K562 (cell line): ENCODE results near the gene ASIC1. TPM values are rescaled to one million over a fixed set of nuclear protein-coding genes. Genes with fewer than 3 reads are reported as not detected.

Source experiments
- CCNT2 ChIP-seq: IDR thresholded peaks from 2 replicates; pipeline ENCODE4 v1.6.1; 2011; ENCODE audit warnings: borderline replicate concordance, low read depth, mild to moderate bottlenecking, moderate library complexity, mixed read lengths, low read length; ENCODE audit not compliant: insufficient read length; ENCODE audit errors: extremely low read depth
- EWSR1 ChIP-seq: fragments of 450-650 bp; IDR thresholded peaks from 2 replicates; pipeline ENCODE4 v1.6.1; 2018; ENCODE audit warnings: borderline replicate concordance, mild to moderate bottlenecking, low read depth, moderate library complexity; ENCODE audit not compliant: partially characterized antibody
- KHSRP ChIP-seq: fragments of 450-650 bp; IDR thresholded peaks from 2 replicates; pipeline ENCODE4 v1.6.1; 2017
- KLF6 ChIP-seq: fragments of 250-450 bp; sonication (Bioruptor Pico); IDR thresholded peaks from 2 replicates; pipeline ENCODE4 v1.4.0; 2020; ENCODE audit warnings: mild to moderate bottlenecking, moderate library complexity, borderline replicate concordance
- MEF2D ChIP-seq: conservative IDR thresholded peaks from 2 replicates; pipeline ENCODE4 v1.6.1; 2016; ENCODE audit warnings: low read depth, missing genetic modification characterization, missing compliant biosample characterization
- NCOA2 ChIP-seq, 2 experiments: fragments of 450-650 bp; IDR thresholded peaks; 2 replicates each; pipeline ENCODE4 v1.6.1; 2018; ENCODE audit warnings: mild to moderate bottlenecking in 2 of 2, moderate library complexity in 1 of 2; ENCODE audit not compliant: partially characterized antibody in 2 of 2
- POLR2B ChIP-seq: fragments of 450-650 bp; IDR thresholded peaks from 2 replicates; pipeline ENCODE4 v1.6.1; 2018; ENCODE audit warnings: low read depth; ENCODE audit not compliant: partially characterized antibody
- SMARCE1 ChIP-seq: fragments of 450-650 bp; IDR thresholded peaks from 2 replicates; pipeline ENCODE4 v1.7.1; 2016; ENCODE audit warnings: mild to moderate bottlenecking
- TGIF2 ChIP-seq: sonication (generic); formaldehyde crosslinking; IDR thresholded peaks from 2 replicates; pipeline ENCODE4 v1.8.1; 2022; ENCODE audit warnings: mild to moderate bottlenecking, missing genetic modification reagents, moderate library complexity
- TRIM28 ChIP-seq: fragments of 450-650 bp; IDR thresholded peaks from 2 replicates; pipeline ENCODE4 v1.6.1; 2017
- ZFP36 ChIP-seq: fragments of 150-350 bp; IDR thresholded peaks from 2 replicates; pipeline ENCODE4 v1.6.1; 2018; ENCODE audit warnings: low read length, low read depth; ENCODE audit not compliant: partially characterized antibody
- ZNF224 ChIP-seq: sonication (generic); formaldehyde crosslinking; IDR thresholded peaks from 2 replicates; pipeline ENCODE4 v1.8.0; 2022; ENCODE audit warnings: mild to moderate bottlenecking, missing genetic modification reagents
- ZNF766 ChIP-seq: fragments of 200-800 bp; sonication (Bioruptor generic); conservative IDR thresholded peaks from 2 replicates; pipeline ENCODE4 v1.6.1; 2016; ENCODE audit warnings: missing genetic modification characterization, missing compliant biosample characterization
- ZNF830 ChIP-seq: fragments of 250-450 bp; sonication (Bioruptor Pico); IDR thresholded peaks from 2 replicates; pipeline ENCODE4 v1.5.0; 2021; ENCODE audit warnings: mild to moderate bottlenecking
- polyA plus RNA-seq, 8 experiments: library from polyadenylated mRNA; depleted of rRNA in 4 of 8; stranded (reverse) in 5 of 8; unstranded in 3 of 8; fragments of >200 nt; fragmentation: Nextera tagmentation in 2 of 8; fragmentation: Illumina TruSeq in 1 of 8; extraction: Ambion mirVana in 2 of 8; extraction: Trizol in 1 of 8; gene quantifications; 2 replicates each; pipeline versions ENCODE4 v1.2.1 to v1.2.3, GENCODE V29; 2011 to 2014; ENCODE audit warnings: inconsistent platforms in 1 of 8, missing spikeins in 1 of 8
- total RNA-seq, 7 experiments: library from RNA; depleted of rRNA in 6 of 7; stranded (reverse); fragments of >200 nt in 6 of 7; fragmentation: Illumina TruSeq in 2 of 7; extraction: Trizol in 2 of 7; gene quantifications; 2 replicates each; pipeline versions ENCODE4 v1.2.1 to v1.2.3, GENCODE V29; 2011 to 2021; ENCODE audit warnings: low replicate concordance in 1 of 7
- TF ChIP-seq, protein P1 (sequence below): fragments of 450-650 bp; formaldehyde crosslinking; IDR thresholded peaks from 2 replicates; pipeline ENCODE4 v1.4.0; 2022; ENCODE audit warnings: missing genetic modification characterization
- TF ChIP-seq, protein P2 (sequence below), 2 experiments: fragments of 200-800 bp in 1 of 2; sonication (Bioruptor generic) in 1 of 2; sonication (generic) in 1 of 2; formaldehyde crosslinking in 1 of 2; IDR thresholded peaks in 1 of 2; conservative IDR thresholded peaks in 1 of 2; 2 replicates each; pipeline versions ENCODE4 v1.5.0 to v1.6.1; 2016 to 2020; ENCODE audit warnings: missing compliant biosample characterization in 1 of 2, missing genetic modification characterization in 1 of 2, missing genetic modification reagents in 1 of 2
- TF ChIP-seq, protein P3 (sequence below): fragments of 250-450 bp; sonication (Bioruptor Pico); IDR thresholded peaks from 2 replicates; pipeline ENCODE4 v1.4.0; 2020
- TF ChIP-seq, protein P4 (sequence below): sonication (generic); formaldehyde crosslinking; IDR thresholded peaks from 2 replicates; pipeline ENCODE4 v1.8.0; 2023; ENCODE audit warnings: mild to moderate bottlenecking, missing genetic modification reagents
- TF ChIP-seq, protein P5 (sequence below): sonication (generic); formaldehyde crosslinking; IDR thresholded peaks from 2 replicates; pipeline ENCODE4 v1.8.0; 2022; ENCODE audit warnings: mild to moderate bottlenecking, missing genetic modification reagents
- TF ChIP-seq, protein P6 (sequence below): fragments of 250-450 bp; sonication (Bioruptor Pico); IDR thresholded peaks from 2 replicates; pipeline ENCODE4 v1.8.0; 2022; ENCODE audit warnings: inconsistent platforms

ASIC1 gene
- total and polyA plus RNA-seq, 9 of the 15 experiments (the other 6 are each of a cell fraction or from before 2014, with no cell fraction given), result 0.01 to 1.7 (median 0.45) TPM

DNA sequence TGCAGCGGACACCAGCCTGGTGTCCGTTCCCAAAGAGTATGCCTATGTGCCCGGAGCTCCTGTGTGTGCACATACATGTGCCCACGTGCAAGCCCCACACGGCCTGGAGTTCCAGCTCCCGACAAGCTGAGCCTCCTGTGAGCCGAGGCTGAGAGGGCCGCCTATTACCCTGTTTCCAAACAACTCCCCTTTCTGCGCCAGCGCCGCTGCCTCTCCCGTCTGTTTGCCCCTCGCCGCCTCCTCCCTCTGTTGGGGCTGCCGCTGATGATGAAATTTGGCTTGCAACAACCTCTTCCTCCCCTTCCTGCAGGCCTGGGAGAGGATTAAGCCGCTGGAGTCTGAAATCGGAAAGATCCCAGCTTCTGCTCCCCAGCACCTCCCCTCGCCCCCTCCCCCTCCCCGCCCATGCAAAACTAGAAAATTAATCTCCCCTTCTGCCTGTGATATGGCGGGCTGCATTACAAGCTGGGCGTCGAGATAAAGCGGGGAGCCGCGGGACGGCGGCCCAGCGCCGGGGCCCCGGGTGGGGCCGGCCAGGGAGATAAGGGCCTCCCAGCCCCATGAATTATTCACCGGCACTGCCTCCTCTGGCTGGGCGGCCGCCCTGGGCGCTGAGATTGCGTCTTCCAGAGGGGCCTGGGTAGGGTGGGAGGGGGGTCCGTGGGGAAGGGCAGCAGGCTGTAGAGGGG, 6.8 kb upstream of the ASIC1 start (continued):
- TF ChIP-seq CCNT2 (peak; percentile 100), POLR2B (no peak), ZNF830 (CRISPR knock-in tag) (no peak), ZNF224 (CRISPR knock-in tag) (no peak), ZNF766 (CRISPR knock-in tag) (peak; percentile 96), KHSRP (peak; percentile 46; the same call in 1 of the 2 replicates), NCOA2 (IDR thresholded peaks at IDR 0.05; ENCODE audit: partially characterized antibody in 2 of 2) (no peak), SMARCE1 (peak; percentile 83), EWSR1 (no peak), TRIM28 (no peak), ZFP36 (peak; percentile 96), TGIF2 (CRISPR knock-in tag) (no peak), KLF6 (peak; percentile 76; the same call in 1 of the 2 replicates), MEF2D (tag) (no peak)
- TF ChIP-seq, protein P1, sequence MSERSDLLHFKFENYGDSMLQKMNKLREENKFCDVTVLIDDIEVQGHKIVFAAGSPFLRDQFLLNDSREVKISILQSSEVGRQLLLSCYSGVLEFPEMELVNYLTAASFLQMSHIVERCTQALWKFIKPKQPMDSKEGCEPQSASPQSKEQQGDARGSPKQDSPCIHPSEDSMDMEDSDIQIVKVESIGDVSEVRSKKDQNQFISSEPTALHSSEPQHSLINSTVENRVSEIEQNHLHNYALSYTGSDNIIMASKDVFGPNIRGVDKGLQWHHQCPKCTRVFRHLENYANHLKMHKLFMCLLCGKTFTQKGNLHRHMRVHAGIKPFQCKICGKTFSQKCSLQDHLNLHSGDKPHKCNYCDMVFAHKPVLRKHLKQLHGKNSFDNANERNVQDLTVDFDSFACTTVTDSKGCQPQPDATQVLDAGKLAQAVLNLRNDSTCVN (CRISPR knock-in tag), result no peak
- TF ChIP-seq, protein P2, sequence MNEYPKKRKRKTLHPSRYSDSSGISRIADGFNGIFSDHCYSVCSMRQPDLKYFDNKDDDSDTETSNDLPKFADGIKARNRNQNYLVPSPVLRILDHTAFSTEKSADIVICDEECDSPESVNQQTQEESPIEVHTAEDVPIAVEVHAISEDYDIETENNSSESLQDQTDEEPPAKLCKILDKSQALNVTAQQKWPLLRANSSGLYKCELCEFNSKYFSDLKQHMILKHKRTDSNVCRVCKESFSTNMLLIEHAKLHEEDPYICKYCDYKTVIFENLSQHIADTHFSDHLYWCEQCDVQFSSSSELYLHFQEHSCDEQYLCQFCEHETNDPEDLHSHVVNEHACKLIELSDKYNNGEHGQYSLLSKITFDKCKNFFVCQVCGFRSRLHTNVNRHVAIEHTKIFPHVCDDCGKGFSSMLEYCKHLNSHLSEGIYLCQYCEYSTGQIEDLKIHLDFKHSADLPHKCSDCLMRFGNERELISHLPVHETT (CRISPR knock-in tag; conservative IDR thresholded peaks at IDR 0.05 in 1 of 2, IDR thresholded peaks at IDR 0.05 in 1 of 2), result peak in 1 of 2 experiments; percentile 93; a peak in 2 of 4 replicates
- TF ChIP-seq, protein P3, sequence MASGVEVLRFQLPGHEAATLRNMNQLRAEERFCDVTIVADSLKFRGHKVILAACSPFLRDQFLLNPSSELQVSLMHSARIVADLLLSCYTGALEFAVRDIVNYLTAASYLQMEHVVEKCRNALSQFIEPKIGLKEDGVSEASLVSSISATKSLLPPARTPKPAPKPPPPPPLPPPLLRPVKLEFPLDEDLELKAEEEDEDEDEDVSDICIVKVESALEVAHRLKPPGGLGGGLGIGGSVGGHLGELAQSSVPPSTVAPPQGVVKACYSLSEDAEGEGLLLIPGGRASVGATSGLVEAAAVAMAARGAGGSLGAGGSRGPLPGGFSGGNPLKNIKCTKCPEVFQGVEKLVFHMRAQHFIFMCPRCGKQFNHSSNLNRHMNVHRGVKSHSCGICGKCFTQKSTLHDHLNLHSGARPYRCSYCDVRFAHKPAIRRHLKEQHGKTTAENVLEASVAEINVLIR (CRISPR knock-in tag), result no peak
- TF ChIP-seq, protein P4, sequence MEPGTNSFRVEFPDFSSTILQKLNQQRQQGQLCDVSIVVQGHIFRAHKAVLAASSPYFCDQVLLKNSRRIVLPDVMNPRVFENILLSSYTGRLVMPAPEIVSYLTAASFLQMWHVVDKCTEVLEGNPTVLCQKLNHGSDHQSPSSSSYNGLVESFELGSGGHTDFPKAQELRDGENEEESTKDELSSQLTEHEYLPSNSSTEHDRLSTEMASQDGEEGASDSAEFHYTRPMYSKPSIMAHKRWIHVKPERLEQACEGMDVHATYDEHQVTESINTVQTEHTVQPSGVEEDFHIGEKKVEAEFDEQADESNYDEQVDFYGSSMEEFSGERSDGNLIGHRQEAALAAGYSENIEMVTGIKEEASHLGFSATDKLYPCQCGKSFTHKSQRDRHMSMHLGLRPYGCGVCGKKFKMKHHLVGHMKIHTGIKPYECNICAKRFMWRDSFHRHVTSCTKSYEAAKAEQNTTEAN (CRISPR knock-in tag), result no peak
- TF ChIP-seq, protein P5, sequence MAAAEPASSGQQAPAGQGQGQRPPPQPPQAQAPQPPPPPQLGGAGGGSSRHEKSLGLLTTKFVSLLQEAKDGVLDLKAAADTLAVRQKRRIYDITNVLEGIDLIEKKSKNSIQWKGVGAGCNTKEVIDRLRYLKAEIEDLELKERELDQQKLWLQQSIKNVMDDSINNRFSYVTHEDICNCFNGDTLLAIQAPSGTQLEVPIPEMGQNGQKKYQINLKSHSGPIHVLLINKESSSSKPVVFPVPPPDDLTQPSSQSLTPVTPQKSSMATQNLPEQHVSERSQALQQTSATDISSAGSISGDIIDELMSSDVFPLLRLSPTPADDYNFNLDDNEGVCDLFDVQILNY (CRISPR knock-in tag), result no peak
- TF ChIP-seq, protein P6, sequence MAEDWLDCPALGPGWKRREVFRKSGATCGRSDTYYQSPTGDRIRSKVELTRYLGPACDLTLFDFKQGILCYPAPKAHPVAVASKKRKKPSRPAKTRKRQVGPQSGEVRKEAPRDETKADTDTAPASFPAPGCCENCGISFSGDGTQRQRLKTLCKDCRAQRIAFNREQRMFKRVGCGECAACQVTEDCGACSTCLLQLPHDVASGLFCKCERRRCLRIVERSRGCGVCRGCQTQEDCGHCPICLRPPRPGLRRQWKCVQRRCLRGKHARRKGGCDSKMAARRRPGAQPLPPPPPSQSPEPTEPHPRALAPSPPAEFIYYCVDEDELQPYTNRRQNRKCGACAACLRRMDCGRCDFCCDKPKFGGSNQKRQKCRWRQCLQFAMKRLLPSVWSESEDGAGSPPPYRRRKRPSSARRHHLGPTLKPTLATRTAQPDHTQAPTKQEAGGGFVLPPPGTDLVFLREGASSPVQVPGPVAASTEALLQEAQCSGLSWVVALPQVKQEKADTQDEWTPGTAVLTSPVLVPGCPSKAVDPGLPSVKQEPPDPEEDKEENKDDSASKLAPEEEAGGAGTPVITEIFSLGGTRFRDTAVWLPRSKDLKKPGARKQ (CRISPR knock-in tag), result no peak
